Naive B cell (primary cell): Measurements from ENCODE around the gene FLII. TPM values are rescaled to one million over a fixed set of nuclear protein-coding genes. Genes with fewer than 3 reads are reported as not detected.
A peak's percentile ranks its signal among the peaks of the same experiment; 100 is the strongest.

Experiments used
- ATAC-seq, 2 donors: fragments of 150-1000 bp; cut with Tn5 transposase; 2 replicates each; pipeline ENCODE4 v1.10.0; 2021; ENCODE audit warnings: low read depth in 2 of 2, mild to moderate bottlenecking in 2 of 2, moderate library complexity in 2 of 2
- DNase-seq: peaks from one replicate; pipeline ENCODE4 v3.0.0; 2022
- H3K27ac Mint-ChIP-seq, 6 donors: one replicate each; pipeline ENCODE4 v1.8.0; 2020 to 2022; ENCODE audit warnings: mild to moderate bottlenecking in 6 of 6, mixed read lengths in 6 of 6, moderate library complexity in 5 of 6, inconsistent platforms in 2 of 6
- H3K27me3 Mint-ChIP-seq, 3 donors: one replicate each; pipeline ENCODE4 v1.8.0; 2021 to 2022; ENCODE audit warnings: mixed read lengths in 3 of 3, mild to moderate bottlenecking in 1 of 3
- H3K36me3 Mint-ChIP-seq, 2 donors: one replicate each; pipeline ENCODE4 v1.8.0; 2020 to 2022; ENCODE audit warnings: mixed read lengths in 2 of 2, inconsistent platforms in 1 of 2, mild to moderate bottlenecking in 1 of 2
- H3K4me1 Mint-ChIP-seq, 3 donors: one replicate each; pipeline ENCODE4 v1.8.0; 2020 to 2022; ENCODE audit warnings: mixed read lengths in 3 of 3, inconsistent platforms in 1 of 3, mild to moderate bottlenecking in 1 of 3, moderate library complexity in 1 of 3
- H3K4me3 Mint-ChIP-seq, 8 donors: one replicate each; pipeline ENCODE4 v1.8.0; 2020 to 2022; ENCODE audit warnings: mild to moderate bottlenecking in 8 of 8, mixed read lengths in 8 of 8, moderate library complexity in 8 of 8, inconsistent platforms in 2 of 8
- H3K9me3 Mint-ChIP-seq, 7 donors: one replicate each; pipeline ENCODE4 v1.8.0; 2020 to 2022; ENCODE audit warnings: mixed read lengths in 7 of 7, mild to moderate bottlenecking in 5 of 7, inconsistent platforms in 2 of 7, moderate library complexity in 1 of 7
- polyA plus RNA-seq, 6 donors: library from polyadenylated mRNA; unstranded; fragments of 300-500 nt; fragmentation: Illumina TruSeq; gene quantifications; one replicate each; pipeline ENCODE4 v1.2.3, GENCODE V29; 2021; ENCODE audit warnings: low read depth in 6 of 6

The FLII gene
- polyA plus RNA-seq, 6 donors from 2014 or later = 80.0 to 169 (median 98.4) TPM

- Mint-ChIP-seq H3K27me3 (no peaks in the 10 kb centered on the region), H3K27ac (peak overlapping the region in 2 of 6 donors; percentile 15 to 20), H3K4me3 (no peak overlapping the region), H3K36me3 (peaks cover 6 to 8% of the 10 kb centered on the region in 2 donors), H3K4me1 (peaks cover 6 to 14% (median 8%) of the 10 kb centered on the region in 3 donors), H3K9me3 (no peaks in the 10 kb centered on the region)
- no peak for DNase-seq
- no peak for ATAC-seq
Observed at GRCh38 chr17:18213666-18214270, 44.8 kb downstream of the FLII start.

- Mint-ChIP-seq H3K4me3 (no peak overlapping the region), H3K27ac (peak overlapping the region in 2 of 6 donors; percentile 38 to 73), H3K9me3 (no peaks in the 10 kb centered on the region), H3K4me1 (peaks cover 0 to 6% (median 5%) of the 10 kb centered on the region in 3 donors), H3K36me3 (peaks cover 12 to 24% of the 10 kb centered on the region in 2 donors), H3K27me3 (no peaks in the 10 kb centered on the region)
- DNase-seq (no peak), ATAC-seq (no peak)
Observed at GRCh38 chr17:18208092-18208491, 50.4 kb downstream of the FLII start.

- no peak overlapping the region for H3K4me3 Mint-ChIP-seq
- ATAC-seq (no peak), DNase-seq (no peak)
- peaks cover 12 to 24% of the 10 kb centered on the region in 2 donors for H3K36me3 Mint-ChIP-seq
- peak overlapping the region in 1 of 6 donors; percentile 66 for H3K27ac Mint-ChIP-seq
- no peaks in the 10 kb centered on the region for H3K9me3 Mint-ChIP-seq
- no peaks in the 10 kb centered on the region for H3K27me3 Mint-ChIP-seq
- H3K4me1 Mint-ChIP-seq = peaks cover 5 to 10% (median 5%) of the 10 kb centered on the region in 3 donors
Observed at GRCh38 chr17:18206962-18207361, 51.6 kb downstream of the FLII start.

GRCh38 chr17:18205861-18206260, 52.7 kb downstream of the FLII start:
- Mint-ChIP-seq H3K4me3 (peak overlapping the region in 1 of 8 donors; percentile 53), H3K36me3 (peaks cover 12 to 24% of the 10 kb centered on the region in 2 donors), H3K4me1 (peaks cover 5 to 18% (median 16%) of the 10 kb centered on the region in 3 donors), H3K27me3 (no peaks in the 10 kb centered on the region), H3K27ac (peak overlapping the region in 2 of 6 donors; percentile 47 to 80), H3K9me3 (no peaks in the 10 kb centered on the region)
- DNase-seq = no peak
- ATAC-seq = no peak

GRCh38 chr17:18203308-18203707, 55.2 kb downstream of the FLII start:
- Mint-ChIP-seq H3K27ac (peak overlapping the region in 1 of 6 donors; percentile 38), H3K36me3 (peaks cover 2 to 17% of the 10 kb centered on the region in 2 donors), H3K4me1 (peaks cover 16 to 28% (median 26%) of the 10 kb centered on the region in 3 donors), H3K9me3 (no peaks in the 10 kb centered on the region), H3K27me3 (no peaks in the 10 kb centered on the region), H3K4me3 (no peak overlapping the region)
- ATAC-seq (no peak), DNase-seq (no peak)

DNA sequence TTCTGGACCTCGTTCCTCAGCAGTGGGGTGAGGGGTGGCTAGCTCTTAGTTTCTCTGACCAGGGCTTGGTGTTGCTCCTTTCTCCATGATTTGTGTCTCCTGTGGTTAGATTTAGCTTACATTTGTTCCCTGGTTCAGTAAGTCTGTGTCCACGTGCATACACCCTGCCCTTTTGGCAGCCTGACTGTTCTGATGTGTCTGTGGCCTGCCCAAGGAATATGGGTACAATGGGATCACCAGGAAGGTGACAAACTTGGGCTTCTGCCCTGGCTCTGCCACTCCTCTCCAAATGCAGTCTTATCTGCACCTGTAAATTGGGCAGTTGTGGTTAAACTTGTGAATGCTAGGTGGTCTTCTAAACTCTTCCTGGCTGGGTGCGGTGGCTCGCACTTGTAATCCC, 57.4 kb downstream of the FLII start:
- no peaks in the 10 kb centered on the region for H3K27me3 Mint-ChIP-seq
- H3K9me3 Mint-ChIP-seq = no peaks in the 10 kb centered on the region
- no peak for ATAC-seq
- no peak overlapping the region for H3K27ac Mint-ChIP-seq
- DNase-seq = no peak
- no peak overlapping the region for H3K4me3 Mint-ChIP-seq
- peaks cover 23 to 35% (median 32%) of the 10 kb centered on the region in 3 donors for H3K4me1 Mint-ChIP-seq
- peaks cover 4 to 12% of the 10 kb centered on the region in 2 donors for H3K36me3 Mint-ChIP-seq

DNA sequence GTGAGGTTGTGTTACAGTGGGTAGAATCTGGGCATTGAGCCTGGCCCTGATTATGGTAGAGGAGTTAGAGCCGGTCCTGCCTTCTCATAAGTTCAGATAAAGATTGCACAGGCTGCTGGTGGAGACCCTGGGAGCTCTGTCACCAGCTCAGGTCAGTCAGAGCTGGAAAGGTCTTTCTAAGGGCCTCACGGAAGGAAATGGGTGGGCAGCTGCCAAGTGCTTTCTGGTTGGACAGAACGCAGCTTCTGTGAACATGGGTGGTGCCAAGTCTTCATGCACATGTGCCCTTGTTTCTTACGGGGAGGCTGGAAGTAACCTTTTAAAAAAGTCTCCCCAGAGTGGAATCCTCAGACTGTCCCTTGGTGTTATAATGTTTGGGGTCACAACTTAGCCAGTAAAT, 60.0 kb downstream of the FLII start:
- H3K4me1 Mint-ChIP-seq = peaks cover 33 to 52% (median 51%) of the 10 kb centered on the region in 3 donors
- DNase-seq (no peak), ATAC-seq (no peak)
- no peaks in the 10 kb centered on the region for H3K27me3 Mint-ChIP-seq
- peaks cover 12 to 13% of the 10 kb centered on the region in 2 donors for H3K36me3 Mint-ChIP-seq
- peak overlapping the region in 1 of 6 donors; percentile 66 for H3K27ac Mint-ChIP-seq
- no peaks in the 10 kb centered on the region for H3K9me3 Mint-ChIP-seq
- H3K4me3 Mint-ChIP-seq = no peak overlapping the region

DNA sequence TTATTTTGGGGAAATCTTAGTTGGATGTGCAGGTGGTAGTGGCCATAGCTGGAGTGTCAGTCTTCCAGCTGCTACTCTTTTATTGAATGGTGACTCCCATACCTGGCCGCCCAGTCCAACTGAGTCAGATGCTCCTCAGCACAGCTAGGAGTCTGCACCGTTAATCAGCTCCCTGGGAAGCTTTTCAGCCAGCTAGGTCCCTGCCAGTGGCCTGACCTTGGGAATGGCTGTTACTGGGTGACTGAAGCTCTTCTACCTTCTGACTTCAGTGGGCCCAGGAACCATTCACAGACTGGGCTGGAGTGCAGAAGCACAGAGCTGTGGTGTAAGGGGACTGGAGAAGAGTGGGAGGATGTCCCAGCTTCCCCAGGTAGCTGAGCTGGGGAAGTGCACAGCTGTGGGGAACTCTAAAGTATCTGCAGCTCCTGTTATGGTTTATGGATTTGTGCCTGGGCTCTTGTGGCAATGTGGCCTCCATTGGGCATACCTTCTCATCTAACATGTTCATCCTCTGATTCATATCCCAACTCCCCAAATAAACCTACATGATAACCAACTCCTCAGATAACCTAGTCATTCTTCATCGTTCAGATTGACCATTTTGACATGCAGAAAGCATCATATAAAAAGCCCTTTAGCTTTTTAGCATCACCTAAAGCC, 60.9 kb downstream of the FLII start:
- DNase-seq = no peak
- H3K36me3 Mint-ChIP-seq = peaks cover 12 to 13% of the 10 kb centered on the region in 2 donors
- no peak overlapping the region for H3K4me3 Mint-ChIP-seq
- peaks cover 34 to 55% (median 49%) of the 10 kb centered on the region in 3 donors for H3K4me1 Mint-ChIP-seq
- peak overlapping the region in 2 of 6 donors; percentile 5 to 66 for H3K27ac Mint-ChIP-seq
- H3K27me3 Mint-ChIP-seq = no peaks in the 10 kb centered on the region
- H3K9me3 Mint-ChIP-seq = no peaks in the 10 kb centered on the region
- no peak for ATAC-seq

DNA sequence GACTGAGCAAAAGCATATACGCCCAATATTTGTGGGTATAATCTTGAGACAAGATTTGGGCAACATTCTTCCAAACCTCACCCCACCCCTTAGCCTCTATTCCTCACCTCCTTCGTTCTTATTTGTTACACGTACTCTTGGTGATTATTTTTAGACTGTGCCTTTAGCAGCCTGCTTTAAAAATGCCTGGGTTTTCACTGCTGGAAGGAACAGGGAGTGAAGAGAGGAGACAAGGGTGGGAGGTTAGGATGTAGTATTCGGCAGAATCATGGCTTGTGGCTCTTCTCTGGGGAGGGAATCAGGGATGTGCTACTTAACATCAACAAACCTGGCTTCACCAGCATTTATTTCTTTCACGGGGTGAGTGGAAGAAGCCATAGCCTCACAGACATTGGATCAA, 63.3 kb downstream of the FLII start:
- Mint-ChIP-seq H3K4me3 (no peak overlapping the region), H3K27me3 (no peaks in the 10 kb centered on the region), H3K9me3 (no peaks in the 10 kb centered on the region), H3K4me1 (peaks cover 45 to 55% (median 55%) of the 10 kb centered on the region in 3 donors), H3K36me3 (peaks cover 12 to 13% of the 10 kb centered on the region in 2 donors), H3K27ac (no peak overlapping the region)
- no peak for ATAC-seq
- no peak for DNase-seq

Other genes starting within 250 kb of the FLII start
- gene ATPAF2, start 219.6 kb downstream of the FLII start, polyA plus RNA-seq = 10 to 100 TPM; 24.0 to 42.7 (median 34.1) TPM
- gene GID4, start 219.3 kb downstream of the FLII start, polyA plus RNA-seq = 10 to 100 TPM in 2 of 6 donors, 1 to 10 TPM in 4; 6.7 to 11.8 (median 7.4) TPM
- 10 to 100 TPM; 36.1 to 70.4 (median 41.8) TPM for gene DRG2, start 170.8 kb downstream of the FLII start, polyA plus RNA-seq
- gene MYO15A, start 150.0 kb downstream of the FLII start, polyA plus RNA-seq = 1 to 10 TPM in 2 of 6 donors, under 1 TPM in 4; 0.43 to 2.0 (median 0.65) TPM
- 100 to 1,000 TPM; 124 to 169 (median 146) TPM for gene ALKBH5, start 74.9 kb downstream of the FLII start, polyA plus RNA-seq
- gene LLGL1, start 33.1 kb downstream of the FLII start, polyA plus RNA-seq = 1 to 10 TPM in 2 of 6 donors, under 1 TPM in 3, not detected in 1; 0.38 to 1.4 (median 0.86) TPM
- 10 to 100 TPM in 3 of 6 donors, 1 to 10 TPM in 3; 3.2 to 13.8 (median 9.9) TPM for gene MIEF2, start 1.9 kb upstream of the FLII start, polyA plus RNA-seq
- gene TOP3A, start 56.3 kb upstream of the FLII start, polyA plus RNA-seq = 10 to 100 TPM in 5 of 6 donors, 1 to 10 TPM in 1; 5.2 to 20.1 (median 14.6) TPM
- 1 to 10 TPM; 2.8 to 9.2 (median 5.9) TPM for gene SMCR8, start 56.6 kb upstream of the FLII start, polyA plus RNA-seq
- gene SHMT1, start 104.8 kb upstream of the FLII start, polyA plus RNA-seq = 10 to 100 TPM in 5 of 6 donors, 1 to 10 TPM in 1; 9.1 to 18.0 (median 15.8) TPM
- not detected for gene EVPLL, start 119.0 kb upstream of the FLII start, polyA plus RNA-seq
- gene LGALS9C, start 218.1 kb upstream of the FLII start, polyA plus RNA-seq = not detected